CD4-positive, alpha-beta T cell treated with Interleukin-15 for 1 hour (primary cell): Measurements from ENCODE around the gene CLEC4G.
"Not testable (repeated sequence)": the region's sequence is repeated elsewhere in the genome, so short reads cannot be mapped to it uniquely, and the experiment has no call there.

Experiments
- DNase-seq: peaks from one replicate; pipeline ENCODE4 v3.0.0-alpha.2; 2020

Gene CLEC4G, protein sequence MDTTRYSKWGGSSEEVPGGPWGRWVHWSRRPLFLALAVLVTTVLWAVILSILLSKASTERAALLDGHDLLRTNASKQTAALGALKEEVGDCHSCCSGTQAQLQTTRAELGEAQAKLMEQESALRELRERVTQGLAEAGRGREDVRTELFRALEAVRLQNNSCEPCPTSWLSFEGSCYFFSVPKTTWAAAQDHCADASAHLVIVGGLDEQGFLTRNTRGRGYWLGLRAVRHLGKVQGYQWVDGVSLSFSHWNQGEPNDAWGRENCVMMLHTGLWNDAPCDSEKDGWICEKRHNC

GRCh38 chr19:7732045-7732444 is at the start of gene CLEC4G:
Gene CLEC4G (minus strand): TSS chr19:7732110. CDS start chr19:7732102, 8 bp downstream.
- no peak for DNase-seq

DNA sequence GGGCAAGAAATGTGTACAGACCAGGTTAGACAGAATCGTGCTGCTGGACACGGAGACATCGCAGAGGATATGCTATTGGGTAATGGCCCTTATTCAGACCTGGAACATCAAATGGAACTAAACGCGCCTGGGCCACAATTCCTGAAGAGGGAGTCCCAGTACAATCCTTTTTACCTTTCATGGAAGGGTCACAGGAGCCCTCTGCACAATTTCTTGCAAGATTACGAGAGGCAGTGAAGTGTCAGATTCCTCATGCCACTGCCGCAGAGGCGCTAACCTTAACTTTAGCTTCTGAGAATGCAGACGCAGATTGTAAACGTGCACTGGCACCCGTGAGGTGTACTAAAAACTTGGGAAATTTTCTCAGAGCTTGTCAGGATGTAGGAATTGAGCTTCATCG is 49.2 kb upstream of the CLEC4G start:
- no peak for DNase-seq

DNA sequence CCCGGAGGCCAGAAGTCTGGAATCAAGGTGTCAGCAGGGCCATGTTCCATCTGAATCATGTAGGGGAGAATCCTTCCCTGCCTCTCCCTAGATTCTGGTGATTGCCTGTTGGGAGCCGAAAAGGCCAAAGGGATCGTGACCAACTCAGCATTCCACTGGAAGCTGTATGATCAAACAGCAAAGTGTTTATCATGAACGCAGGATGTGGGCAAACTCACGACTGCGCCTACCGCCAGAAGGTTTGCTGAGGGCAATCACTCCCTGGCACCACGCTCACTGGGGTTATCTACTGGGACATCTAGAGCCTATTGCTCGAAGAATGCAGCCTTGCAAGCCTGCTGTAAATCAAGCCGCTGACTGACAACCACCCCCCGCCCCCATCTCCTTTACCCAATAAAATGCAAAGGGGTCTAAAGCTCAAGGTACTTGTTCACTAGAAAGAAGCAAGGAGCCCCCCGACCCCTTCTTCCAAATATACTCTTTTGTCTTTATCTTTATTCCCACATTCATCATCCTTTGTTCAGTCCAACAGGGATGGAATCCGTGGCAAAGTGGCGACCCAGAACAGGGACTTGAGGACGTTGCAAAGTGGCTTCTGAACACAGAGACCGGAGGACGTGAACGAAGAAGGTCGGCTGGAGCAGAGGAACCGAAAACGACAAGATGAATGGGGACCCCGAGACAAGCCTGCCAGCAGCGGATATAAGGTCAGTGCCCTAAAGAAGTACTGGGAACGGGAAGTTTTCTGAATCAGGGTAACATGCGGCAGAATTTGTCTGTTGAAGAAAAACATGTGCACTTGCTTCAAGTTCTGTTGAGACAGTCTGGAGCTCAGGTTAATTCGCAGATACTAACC is 47.9 kb upstream of the CLEC4G start:
- DNase-seq: no peak

DNA sequence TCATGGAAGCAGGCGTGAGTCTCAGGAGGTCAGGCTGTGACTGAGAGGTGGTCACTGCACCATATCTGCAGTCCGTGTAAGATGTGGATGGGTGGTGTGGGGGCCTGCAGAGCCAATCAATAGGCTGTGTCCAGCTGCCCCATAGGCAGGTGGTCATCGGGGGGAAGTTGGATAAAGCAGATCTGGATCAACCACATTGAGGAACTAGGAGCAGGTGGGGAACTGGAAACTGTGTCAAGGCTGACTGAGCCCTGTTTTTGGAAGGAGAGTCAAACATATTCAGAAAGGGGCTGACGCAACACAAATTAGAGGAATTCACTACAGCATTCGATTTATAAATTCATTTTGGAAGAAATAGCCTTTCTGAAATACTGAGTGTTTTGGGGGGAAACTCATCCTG is 46.2 kb upstream of the CLEC4G start:
- no peak for DNase-seq

GRCh38 chr19:7775761-7776160 is 43.9 kb upstream of the CLEC4G start:
- no peak for DNase-seq

- DNase-seq: no peak
Observed at GRCh38 chr19:7773841-7774240, 41.9 kb upstream of the CLEC4G start.

DNA sequence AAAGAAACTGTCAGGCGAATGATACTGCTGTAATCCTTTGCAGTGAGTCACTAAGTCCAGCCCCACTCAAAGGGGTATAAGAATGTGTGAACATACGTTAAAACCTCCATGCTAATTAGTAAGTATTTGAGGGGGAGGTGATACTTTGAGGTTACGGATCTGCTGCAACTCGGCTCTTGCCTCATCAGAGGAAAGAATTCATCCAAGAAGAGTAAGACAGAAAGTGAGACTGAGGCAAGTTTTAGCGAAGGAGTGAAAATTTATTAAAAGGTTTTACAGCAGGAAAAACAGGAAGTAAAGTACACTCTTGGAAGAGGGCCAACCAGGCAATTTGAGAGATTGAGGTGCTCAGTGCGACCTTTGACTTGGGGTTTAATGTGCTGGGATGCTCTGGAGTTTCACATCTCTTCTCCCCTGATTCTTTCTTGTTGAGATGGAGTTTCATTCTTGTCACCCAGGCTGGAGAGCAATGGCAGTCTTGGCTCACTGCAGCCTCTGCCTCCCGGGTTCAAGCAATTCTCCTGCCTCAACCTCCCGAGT is 40.9 kb upstream of the CLEC4G start:
- DNase-seq: no peak

GRCh38 chr19:7771072-7771471 is 39.2 kb upstream of the CLEC4G start:
- no peak for DNase-seq

GRCh38 chr19:7769171-7769570 is 37.3 kb upstream of the CLEC4G start:
- DNase-seq: no peak

DNA sequence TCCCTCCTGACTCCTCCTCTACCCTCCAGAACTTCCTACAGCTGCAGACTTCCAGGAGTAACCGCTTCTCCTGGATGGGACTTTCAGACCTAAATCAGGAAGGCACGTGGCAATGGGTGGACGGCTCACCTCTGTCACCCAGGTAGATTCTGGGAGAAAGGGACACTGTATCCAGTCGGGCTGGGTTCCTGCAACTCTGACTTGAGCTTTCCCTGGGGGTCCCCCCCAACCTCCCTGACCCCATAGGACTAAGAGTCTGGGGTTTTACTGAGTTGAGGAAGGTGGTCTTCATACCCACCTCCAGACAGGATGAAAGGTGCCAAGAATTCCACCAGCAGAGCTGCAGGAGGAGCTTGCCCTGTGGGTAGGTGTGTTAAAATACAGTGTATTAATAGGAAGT is 35.6 kb upstream of the CLEC4G start:
- no peak for DNase-seq

DNA sequence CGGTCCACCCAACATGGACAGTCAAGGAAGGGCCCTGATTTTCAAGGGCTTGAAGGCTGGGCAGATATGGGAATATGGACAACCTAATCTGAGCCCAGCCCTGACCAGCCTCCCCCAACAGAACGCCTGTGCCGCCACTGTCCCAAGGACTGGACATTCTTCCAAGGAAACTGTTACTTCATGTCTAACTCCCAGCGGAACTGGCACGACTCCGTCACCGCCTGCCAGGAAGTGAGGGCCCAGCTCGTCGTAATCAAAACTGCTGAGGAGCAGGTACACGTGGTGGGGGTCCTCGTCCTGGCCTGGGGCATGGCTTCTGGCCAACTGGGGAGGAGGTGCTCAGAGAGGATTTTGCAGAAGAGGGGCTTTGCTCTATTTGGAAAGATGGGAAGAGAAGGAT is 34.6 kb upstream of the CLEC4G start:
- no peak for DNase-seq

DNA sequence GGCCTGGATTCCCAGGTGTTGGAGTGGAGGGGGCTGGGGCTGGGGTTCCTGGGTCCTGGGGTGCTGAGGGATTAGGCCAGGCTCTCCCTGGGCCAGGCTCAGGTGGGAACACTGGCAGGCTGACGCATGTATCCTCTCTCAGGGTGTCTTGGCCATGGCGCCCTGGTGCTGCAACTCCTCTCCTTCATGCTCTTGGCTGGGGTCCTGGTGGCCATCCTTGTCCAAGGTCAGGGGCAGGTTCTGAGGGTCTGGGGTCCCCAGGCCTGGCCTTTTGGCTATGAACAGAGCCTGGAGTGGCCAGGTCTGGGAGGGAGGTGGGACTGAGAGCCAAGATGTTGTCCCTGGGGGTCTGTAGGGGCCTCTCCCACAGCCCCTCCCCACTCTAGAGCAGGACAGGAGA is 33.1 kb upstream of the CLEC4G start:
- not testable (repeated sequence) for DNase-seq

DNA sequence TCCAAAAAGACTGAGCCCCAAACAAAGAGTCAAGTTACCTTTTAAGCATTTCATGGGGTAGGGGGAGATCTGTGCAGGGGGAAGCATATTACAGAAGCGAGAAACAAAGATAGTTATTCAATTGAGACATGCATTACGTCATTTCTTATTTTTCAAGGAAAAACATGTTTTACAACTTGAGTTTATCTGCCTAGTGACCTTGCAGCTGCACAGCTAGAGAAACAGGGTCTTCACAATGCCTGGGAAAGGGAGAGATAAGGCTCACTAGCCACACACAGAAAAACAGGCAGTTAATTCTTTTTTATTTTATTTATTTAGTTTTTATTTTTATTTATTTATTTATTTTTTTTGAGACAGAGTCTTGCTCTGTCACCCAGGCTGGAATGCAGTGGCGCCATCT is 32.2 kb upstream of the CLEC4G start:
- DNase-seq: not testable (repeated sequence)

GRCh38 chr19:7763696-7764095 is 31.8 kb upstream of the CLEC4G start:
- no peak for DNase-seq

- DNase-seq: no peak
Observed at GRCh38 chr19:7762719-7763293, 30.9 kb upstream of the CLEC4G start, which contains the start of gene CLEC4M. Gene CLEC4M (plus strand): TSS chr19:7763243. CDS start chr19:7763267, 24 bp downstream.

DNA sequence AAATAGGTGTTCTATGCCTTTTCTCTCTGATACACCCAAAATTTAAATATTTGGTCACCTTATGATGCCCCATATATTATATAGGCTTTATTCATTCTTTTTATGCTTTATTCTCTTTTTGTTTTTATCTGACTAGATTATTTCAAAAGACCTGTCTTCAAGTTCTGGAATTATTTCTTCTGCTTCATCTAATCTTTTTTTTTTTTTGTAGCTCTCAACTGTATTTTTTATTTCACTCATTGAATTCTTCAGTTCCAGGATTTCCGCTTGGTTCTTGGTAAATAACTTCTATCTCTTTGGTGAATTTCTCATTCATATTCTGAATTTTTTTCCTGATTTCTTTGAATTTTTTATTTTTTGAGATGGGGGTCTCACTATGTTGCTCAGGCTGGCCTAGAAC is 27.2 kb upstream of the CLEC4G start:
- no peak for DNase-seq

GRCh38 chr19:7757358-7757757 is 25.4 kb upstream of the CLEC4G start:
- no peak for DNase-seq

DNA sequence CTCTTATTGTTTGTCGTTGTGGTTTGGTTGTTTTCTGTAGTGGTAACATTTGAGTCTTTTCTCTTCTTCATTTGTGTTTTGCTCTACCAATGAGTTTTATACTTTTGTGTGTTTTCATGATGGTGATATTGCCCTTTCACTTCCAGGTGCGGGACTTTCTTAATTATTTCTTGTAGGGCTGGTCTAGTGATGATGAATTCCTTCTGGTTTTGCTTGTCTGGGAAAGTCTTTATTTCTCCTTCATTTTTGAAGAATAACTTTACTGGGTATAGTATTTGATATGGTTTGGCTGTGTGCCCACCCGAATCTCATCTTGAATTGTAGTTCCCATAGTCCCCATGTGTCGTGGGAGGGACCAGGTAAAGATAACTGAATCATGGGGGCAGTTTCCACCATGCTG is 24.3 kb upstream of the CLEC4G start:
- DNase-seq: no peak

- peak; percentile 69 for DNase-seq
Observed at GRCh38 chr19:7751157-7751783, 19.4 kb upstream of the CLEC4G start.

DNA sequence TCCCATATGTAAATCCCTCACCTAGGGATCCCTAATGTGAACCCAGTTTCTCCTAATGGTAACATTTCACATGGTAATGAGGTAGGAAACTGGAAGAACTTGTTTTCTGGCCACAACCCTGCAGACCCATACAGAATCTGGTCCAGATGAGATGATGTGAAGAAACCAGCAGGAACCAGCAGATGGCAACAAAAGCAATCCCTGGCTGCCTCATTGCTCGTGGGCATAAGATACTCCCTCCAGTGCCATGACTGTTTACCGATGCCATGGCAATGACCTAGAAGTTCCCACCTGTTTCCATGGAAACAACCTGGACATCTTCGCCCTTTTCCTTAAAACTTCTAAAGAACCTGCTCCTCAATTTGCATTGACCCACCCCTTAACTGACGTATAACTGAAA is 16.8 kb upstream of the CLEC4G start:
- DNase-seq: peak; percentile 39

DNA sequence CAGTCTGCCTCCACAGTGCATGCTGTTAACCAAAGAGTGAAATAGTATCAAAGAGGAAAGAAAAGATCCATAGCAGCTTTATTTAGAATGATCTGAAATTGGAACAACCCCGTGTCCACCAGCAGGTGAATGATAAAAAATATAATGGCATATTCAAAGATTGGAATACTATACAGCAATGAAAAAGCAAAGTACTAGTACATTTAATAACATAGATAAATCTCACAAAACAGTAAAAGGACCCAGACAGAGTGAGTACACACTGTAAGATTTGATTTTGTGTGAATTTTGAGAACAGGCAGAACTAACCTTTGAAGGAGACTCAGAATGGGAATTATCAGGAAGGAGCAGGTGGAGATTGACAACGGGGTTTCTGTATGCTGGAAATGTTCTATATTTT is 16.3 kb upstream of the CLEC4G start:
- DNase-seq: no peak

- DNase-seq: no peak
Observed at GRCh38 chr19:7746903-7747884, 15.3 kb upstream of the CLEC4G start, which contains the start of gene CD209. Gene CD209 (minus strand): TSS chr19:7747534. CDS start chr19:7747511, 23 bp downstream.
